Skeletal muscle satellite cell (primary cell): Measurements from ENCODE around the gene FST.

Experiments used
- H3K27me3 ChIP-seq: 2 replicates; pipeline ENCODE4 v1.7.0; 2013; ENCODE audit warnings: low read length; ENCODE audit not compliant: control insufficient read depth, insufficient read depth
- H3K36me3 ChIP-seq: 2 replicates; pipeline ENCODE4 v1.7.0; 2013; ENCODE audit warnings: mild to moderate bottlenecking, control low read depth, low read length; ENCODE audit not compliant: insufficient read depth
- H3K4me1 ChIP-seq: 2 replicates; pipeline ENCODE4 v1.7.0; 2013; ENCODE audit warnings: low read length; ENCODE audit not compliant: control insufficient read depth, insufficient read depth
- H3K4me2 ChIP-seq: 2 replicates; pipeline ENCODE4 v1.7.0; 2013; ENCODE audit warnings: mild to moderate bottlenecking, low read length
- H3K4me3 ChIP-seq: 2 replicates; pipeline ENCODE4 v1.7.0; 2013; ENCODE audit warnings: low read length
- H3K9ac ChIP-seq: 2 replicates; pipeline ENCODE4 v1.7.0; 2013; ENCODE audit warnings: mild to moderate bottlenecking, low read depth, low read length, moderate library complexity
- H3K9me3 ChIP-seq: replicated peaks from 2 replicates; pipeline ENCODE4 v1.7.0; 2013; ENCODE audit warnings: mild to moderate bottlenecking, control low read depth, low read length

Gene FST

GRCh38 chr5:53476531-53477480 lies 3.6 kb upstream of the FST start:
- Histone ChIP-seq H3K36me3 (no peaks in the 10 kb centered on the region), H3K4me3 (no peak overlapping the region), H3K4me1 (peaks cover 8% of the 10 kb centered on the region), H3K27me3 (no peaks in the 10 kb centered on the region), H3K9me3 (no peaks in the 10 kb centered on the region), H3K4me2 (no peak overlapping the region), H3K9ac (no peak overlapping the region)

- no peaks in the 10 kb centered on the region for H3K9me3 ChIP-seq
- H3K27me3 ChIP-seq: no peaks in the 10 kb centered on the region
- peak overlapping the region; percentile 100 for H3K4me2 ChIP-seq
- H3K9ac ChIP-seq: no peak overlapping the region
- H3K36me3 ChIP-seq: no peaks in the 10 kb centered on the region
- H3K4me3 ChIP-seq: peak overlapping the region; percentile 61
- peaks cover 16% of the 10 kb centered on the region for H3K4me1 ChIP-seq
These were observed 1.9 kb upstream of the FST start for GRCh38 chr5:53478411-53479044.

DNA sequence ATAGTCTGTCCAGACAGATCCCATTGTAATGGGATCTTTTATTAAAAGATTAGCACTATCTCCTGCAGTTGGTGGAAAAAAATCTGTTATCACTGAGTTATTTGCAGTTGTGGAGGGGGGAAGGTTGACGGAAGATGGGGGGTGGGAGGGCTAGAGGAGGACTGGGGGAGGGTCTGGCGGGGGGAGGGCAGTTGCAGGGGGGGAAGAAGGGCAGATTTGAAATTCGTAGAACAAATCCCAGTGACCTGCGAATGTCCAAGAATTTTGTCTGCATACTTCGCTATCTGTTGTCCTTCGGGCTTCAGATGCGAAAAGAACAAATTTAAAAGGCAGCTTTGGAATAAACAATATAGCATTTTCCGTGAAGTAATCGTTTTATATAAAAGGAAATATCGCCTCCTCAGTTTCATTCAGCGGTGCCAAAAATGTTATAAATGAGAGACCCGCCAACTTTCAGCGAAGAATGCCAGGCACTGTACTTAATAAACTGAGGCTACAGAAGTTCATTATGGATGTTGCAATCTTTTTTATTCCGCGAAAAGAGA lies 1.3 kb upstream of the FST start:
- peak overlapping the region; percentile 74 for H3K4me3 ChIP-seq
- no peaks in the 10 kb centered on the region for H3K9me3 ChIP-seq
- peak overlapping the region; percentile 76 for H3K9ac ChIP-seq
- H3K36me3 ChIP-seq: no peaks in the 10 kb centered on the region
- H3K4me2 ChIP-seq: peak overlapping the region; percentile 100
- H3K27me3 ChIP-seq: no peaks in the 10 kb centered on the region
- peaks cover 16% of the 10 kb centered on the region for H3K4me1 ChIP-seq

DNA sequence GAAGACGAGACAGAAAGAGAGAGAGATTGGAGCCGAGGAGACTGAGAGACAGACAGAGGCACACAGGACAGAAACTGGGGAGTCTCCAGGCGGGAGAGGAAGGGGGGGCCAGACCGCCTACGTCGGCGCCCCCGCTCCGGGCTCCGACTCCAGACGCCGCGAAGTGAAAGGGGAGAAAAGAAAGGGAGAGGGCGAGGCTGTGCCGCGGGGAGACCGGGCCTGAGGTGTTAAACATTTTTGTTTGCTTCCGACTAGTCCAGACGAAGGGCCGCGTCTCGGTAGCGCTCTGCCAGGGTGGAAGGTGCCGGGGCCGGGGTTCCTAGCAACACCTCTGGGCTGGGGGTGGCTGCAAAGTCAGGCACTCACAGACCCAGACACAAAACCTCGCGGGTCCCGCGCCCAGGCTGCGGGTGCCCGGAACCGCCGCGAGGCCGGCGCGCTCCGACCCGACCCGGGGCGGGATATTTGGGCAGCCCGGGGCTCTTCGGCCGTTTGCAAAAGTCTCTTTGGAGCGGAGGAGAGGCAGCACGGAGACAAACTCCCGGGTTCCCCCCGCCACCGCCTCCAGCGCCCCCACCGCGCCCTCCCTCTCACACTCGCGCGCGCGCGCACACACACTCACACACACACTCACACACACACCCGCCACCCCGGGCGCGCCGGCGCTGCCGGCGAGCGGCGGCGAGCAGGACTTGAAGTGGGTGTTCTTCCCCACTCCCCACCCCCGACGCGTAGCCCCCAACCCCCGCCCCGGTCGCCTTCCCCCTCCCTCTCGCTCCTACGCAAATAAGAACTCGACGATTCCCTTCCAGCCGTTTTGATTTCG lies 626 bp upstream of the FST start:
- Histone ChIP-seq H3K9ac (peak overlapping the region; percentile 76), H3K27me3 (no peaks in the 10 kb centered on the region), H3K4me1 (peaks cover 16% of the 10 kb centered on the region), H3K4me2 (peak overlapping the region; percentile 100), H3K36me3 (no peaks in the 10 kb centered on the region), H3K4me3 (peak overlapping the region; percentile 74), H3K9me3 (no peaks in the 10 kb centered on the region)

DNA sequence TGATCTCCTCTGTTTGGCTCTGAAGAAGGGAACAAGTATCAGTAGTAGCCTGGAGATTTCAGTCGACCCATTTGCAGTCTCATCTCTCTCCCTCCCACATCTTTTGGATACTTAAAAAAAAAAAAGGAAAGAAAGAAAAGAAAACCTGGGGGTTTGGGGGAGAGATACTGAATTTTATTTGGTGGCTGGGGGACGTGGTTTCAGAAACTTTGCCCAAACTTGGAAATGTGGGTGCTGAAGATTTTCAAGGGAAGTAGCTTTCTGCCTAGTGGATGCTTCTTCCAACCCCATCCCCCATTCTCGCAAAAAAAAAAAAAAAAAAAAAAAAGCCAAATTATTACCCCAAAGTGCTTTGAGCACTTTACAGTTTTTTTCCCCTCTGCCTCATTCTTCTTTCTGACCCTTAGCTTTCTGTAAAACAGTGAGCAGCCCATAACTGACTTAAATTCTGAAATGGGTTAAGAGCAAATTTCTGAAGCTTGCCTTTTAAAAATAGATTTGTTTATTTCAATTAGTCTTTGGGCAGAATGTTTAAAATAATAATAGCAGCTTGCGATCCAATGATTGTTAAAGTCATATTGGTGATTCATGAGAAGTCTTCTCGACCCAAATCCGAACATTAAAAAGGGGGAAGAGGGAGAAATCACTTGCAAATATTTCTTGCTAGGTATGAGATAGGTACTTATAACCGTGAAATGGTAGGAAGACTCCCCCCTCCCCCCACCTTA lies 894 bp downstream of the FST start:
- Histone ChIP-seq H3K27me3 (no peaks in the 10 kb centered on the region), H3K4me1 (peaks cover 16% of the 10 kb centered on the region), H3K4me2 (peak overlapping the region; percentile 100), H3K4me3 (peak overlapping the region; percentile 74), H3K36me3 (no peaks in the 10 kb centered on the region), H3K9me3 (no peaks in the 10 kb centered on the region), H3K9ac (peak overlapping the region; percentile 73)

DNA sequence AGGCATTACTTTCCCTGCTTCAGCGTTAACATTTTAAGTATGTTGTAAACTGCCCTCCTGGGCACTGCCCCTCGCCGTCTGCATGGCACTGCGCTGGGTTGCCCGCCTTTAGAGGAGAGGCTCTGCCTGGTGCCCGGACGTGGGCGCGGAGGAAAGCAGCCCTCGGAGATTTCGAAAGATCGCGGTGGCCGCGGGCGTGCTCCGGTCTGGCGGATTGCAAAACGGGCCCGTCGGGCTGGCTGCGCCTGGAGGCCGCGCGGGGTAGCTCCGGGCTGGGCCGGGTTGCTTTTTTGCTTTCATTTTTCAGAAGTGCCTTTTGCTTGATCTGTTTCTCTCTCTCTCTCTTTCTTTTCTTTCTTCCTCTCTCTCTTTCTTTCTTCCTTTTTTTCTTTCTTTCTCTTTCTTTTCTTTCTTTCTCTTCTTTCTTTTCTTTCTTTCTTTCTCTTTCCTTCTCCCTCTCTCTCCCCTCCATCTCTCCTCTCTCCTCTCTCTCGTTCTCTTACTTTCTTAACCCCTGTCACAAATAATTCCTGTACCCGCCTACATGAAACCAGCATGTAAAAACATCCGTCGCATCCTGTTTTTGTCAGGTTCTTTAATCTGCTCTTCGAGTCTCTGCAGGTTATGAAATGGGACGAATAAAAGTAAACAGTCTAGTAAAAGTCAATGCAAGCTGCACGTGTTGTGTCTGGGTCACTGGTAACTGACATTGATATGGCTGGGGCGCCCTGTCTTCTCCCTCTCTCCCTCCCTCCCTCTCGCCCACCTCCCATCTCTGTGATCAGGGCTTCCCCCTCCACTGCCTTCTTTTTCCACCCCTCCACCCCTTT lies 1.7 kb downstream of the FST start:
- Histone ChIP-seq H3K27me3 (no peaks in the 10 kb centered on the region), H3K4me1 (peaks cover 16% of the 10 kb centered on the region), H3K36me3 (no peaks in the 10 kb centered on the region), H3K4me3 (peak overlapping the region; percentile 74), H3K9ac (peak overlapping the region; percentile 73), H3K9me3 (no peaks in the 10 kb centered on the region), H3K4me2 (peak overlapping the region; percentile 100)

- no peaks in the 10 kb centered on the region for H3K27me3 ChIP-seq
- no peaks in the 10 kb centered on the region for H3K36me3 ChIP-seq
- peaks cover 16% of the 10 kb centered on the region for H3K4me1 ChIP-seq
- H3K9me3 ChIP-seq: no peaks in the 10 kb centered on the region
- H3K4me2 ChIP-seq: peak overlapping the region; percentile 100
- H3K9ac ChIP-seq: peak overlapping the region; percentile 73
- H3K4me3 ChIP-seq: peak overlapping the region; percentile 74
These were observed 2.5 kb downstream of the FST start for GRCh38 chr5:53482717-53483638.

GRCh38 chr5:53487436-53487835 lies 7.0 kb downstream of the FST start:
- Histone ChIP-seq H3K4me1 (peaks cover 17% of the 10 kb centered on the region), H3K9ac (no peak overlapping the region), H3K27me3 (no peaks in the 10 kb centered on the region)

DNA sequence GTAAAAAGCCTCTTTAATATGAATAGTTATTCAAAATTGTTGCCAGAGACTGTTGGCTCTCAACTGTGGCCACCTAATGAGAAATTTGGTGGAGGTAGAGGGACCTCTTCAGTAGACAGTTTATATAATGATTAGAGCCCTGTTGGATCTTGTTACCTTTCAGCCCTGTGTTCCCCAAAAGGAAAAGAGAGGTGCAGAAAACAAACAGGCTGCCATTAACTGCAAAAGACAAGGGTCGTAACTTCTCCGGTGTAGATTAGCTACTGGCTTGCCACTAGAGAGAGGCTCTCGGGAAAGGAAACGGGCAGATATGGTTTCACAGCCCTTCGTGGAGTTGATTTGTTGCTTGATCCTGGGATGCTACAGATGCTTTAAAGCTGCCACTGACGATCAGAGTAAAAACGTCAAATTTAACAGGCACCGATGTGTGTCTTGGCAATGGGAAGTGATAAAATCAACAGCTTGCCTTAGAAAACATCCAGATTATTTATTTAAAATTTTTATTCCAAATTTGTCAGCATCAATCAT lies 7.8 kb downstream of the FST start:
- no peaks in the 10 kb centered on the region for H3K9me3 ChIP-seq
- peaks cover 10% of the 10 kb centered on the region for H3K4me1 ChIP-seq
- H3K27me3 ChIP-seq: no peaks in the 10 kb centered on the region
- no peak overlapping the region for H3K9ac ChIP-seq
- H3K4me3 ChIP-seq: no peak overlapping the region
- H3K4me2 ChIP-seq: no peak overlapping the region
- H3K36me3 ChIP-seq: no peaks in the 10 kb centered on the region

More at GRCh38 chr5:53487436-53487835, 7.0 kb downstream of the FST start:
- no peak overlapping the region for H3K4me2 ChIP-seq
- H3K9me3 ChIP-seq: no peaks in the 10 kb centered on the region
- H3K4me3 ChIP-seq: no peak overlapping the region
- H3K36me3 ChIP-seq: no peaks in the 10 kb centered on the region
